ENCODE measurements around the gene CCNF.
"Not testable (repeated sequence)": the region's sequence is repeated elsewhere in the genome, so short reads cannot be mapped to it uniquely, and the experiment has no call there.

The CCNF gene

DNA sequence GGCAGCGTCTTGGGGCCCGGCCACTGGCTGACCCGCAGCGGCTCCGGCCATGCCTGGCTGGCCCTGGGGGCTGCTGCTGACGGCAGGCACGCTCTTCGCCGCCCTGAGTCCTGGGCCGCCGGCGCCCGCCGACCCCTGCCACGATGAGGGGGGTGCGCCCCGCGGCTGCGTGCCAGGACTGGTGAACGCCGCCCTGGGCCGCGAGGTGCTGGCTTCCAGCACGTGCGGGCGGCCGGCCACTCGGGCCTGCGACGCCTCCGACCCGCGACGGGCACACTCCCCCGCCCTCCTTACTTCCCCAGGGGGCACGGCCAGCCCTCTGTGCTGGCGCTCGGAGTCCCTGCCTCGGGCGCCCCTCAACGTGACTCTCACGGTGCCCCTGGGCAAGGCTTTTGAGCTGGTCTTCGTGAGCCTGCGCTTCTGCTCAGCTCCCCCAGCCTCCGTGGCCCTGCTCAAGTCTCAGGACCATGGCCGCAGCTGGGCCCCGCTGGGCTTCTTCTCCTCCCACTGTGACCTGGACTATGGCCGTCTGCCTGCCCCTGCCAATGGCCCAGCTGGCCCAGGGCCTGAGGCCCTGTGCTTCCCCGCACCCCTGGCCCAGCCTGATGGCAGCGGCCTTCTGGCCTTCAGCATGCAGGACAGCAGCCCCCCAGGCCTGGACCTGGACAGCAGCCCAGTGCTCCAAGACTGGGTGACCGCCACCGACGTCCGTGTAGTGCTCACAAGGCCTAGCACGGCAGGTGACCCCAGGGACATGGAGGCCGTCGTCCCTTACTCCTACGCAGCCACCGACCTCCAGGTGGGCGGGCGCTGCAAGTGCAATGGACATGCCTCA is 42.6 kb downstream of the CCNF start:
- DNase-seq (ENCODE audit: low read depth in 2 of 2) = no peak

DNA sequence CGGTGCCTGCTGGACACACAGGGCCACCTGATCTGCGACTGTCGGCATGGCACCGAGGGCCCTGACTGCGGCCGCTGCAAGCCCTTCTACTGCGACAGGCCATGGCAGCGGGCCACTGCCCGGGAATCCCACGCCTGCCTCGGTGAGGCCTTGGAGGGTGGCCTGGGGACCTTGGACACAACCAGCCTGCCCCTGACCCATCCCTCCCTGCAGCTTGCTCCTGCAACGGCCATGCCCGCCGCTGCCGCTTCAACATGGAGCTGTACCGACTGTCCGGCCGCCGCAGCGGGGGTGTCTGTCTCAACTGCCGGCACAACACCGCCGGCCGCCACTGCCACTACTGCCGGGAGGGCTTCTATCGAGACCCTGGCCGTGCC is 43.2 kb downstream of the CCNF start:
- DNase-seq (ENCODE audit: low read depth in 2 of 2) = no peak

DNA sequence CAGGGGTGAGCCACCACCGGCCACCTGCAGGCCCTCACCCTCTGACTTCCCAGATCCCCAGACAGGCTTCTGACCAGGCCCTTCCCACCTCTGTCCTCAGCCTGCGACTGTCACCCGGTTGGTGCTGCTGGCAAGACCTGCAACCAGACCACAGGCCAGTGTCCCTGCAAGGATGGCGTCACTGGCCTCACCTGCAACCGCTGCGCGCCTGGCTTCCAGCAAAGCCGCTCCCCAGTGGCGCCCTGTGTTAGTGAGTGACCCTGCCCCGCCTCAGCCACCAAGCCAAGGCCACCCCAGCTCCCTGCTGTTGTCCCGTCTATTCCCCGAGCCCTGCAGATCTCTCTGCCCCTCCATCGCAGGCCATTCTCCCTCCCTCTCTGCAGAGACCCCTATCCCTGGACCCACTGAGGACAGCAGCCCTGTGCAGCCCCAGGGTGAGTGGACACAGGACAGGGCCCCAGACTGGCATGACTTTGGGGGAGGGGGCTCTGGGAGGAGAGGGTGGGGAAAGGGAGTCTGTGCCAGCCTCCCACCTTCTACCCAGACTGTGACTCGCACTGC is 43.7 kb downstream of the CCNF start:
- no peak for DNase-seq (ENCODE audit: low read depth in 2 of 2)

DNA sequence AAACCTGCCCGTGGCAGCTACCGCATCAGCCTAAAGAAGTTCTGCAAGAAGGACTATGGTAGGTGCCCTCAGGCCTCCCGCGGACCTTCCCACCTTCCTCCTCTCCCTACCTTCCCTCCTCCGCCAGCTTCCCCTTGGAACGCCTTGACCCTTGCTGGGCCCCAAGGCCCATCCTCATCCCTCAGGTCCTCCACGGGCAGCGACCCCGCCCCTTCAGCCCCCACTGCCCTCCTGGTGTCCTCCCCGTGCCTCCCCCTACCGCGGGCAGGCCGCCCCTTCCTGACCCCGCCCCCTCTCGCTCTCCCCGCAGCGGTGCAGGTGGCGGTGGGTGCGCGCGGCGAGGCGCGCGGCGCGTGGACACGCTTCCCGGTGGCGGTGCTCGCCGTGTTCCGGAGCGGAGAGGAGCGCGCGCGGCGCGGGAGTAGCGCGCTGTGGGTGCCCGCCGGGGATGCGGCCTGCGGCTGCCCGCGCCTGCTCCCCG is 44.2 kb downstream of the CCNF start:
- no peak for DNase-seq (ENCODE audit: low read depth in 2 of 2)

DNA sequence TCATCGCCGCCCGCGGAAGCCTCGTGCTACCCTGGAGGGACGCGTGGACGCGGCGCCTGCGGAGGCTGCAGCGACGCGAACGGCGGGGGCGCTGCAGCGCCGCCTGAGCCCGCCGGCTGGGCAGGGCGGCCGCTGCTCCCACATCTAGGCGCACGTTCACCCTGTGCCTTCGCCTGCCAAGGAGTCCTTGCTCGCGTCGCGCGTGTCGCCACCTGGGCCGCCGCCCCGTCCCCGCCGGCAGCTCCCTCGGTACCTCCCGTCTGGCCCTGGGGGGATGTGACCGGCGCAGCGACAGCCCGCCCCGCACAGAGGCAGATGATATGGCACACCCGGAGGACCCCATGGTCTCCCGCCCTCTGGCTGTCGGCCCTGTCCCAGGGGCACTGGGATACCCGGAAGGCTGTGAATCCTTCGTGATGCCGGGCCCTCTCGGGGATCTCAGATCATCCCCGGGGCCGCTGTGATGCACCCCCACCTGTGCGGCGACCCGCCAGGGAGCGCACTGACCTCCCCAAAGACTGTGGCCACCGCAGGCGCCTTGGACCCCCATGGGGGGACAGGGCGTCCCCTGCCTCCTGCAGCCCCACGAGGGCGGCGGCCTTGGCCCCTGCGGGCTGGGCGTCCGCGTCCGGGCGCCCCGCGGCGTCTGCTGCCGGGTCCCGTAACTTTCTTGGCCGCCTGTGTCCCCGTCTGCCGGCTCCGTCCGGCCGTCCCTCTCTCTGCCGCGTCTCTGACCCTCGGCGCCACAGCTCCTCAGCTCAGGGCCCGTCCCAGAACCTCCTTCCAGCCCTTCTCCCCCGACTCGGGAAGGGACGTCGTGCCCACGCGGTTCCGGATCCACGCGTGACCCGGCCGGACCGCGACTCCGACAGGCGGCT is 45.0 kb downstream of the CCNF start:
- no peak for DNase-seq (ENCODE audit: low read depth in 2 of 2)

DNA sequence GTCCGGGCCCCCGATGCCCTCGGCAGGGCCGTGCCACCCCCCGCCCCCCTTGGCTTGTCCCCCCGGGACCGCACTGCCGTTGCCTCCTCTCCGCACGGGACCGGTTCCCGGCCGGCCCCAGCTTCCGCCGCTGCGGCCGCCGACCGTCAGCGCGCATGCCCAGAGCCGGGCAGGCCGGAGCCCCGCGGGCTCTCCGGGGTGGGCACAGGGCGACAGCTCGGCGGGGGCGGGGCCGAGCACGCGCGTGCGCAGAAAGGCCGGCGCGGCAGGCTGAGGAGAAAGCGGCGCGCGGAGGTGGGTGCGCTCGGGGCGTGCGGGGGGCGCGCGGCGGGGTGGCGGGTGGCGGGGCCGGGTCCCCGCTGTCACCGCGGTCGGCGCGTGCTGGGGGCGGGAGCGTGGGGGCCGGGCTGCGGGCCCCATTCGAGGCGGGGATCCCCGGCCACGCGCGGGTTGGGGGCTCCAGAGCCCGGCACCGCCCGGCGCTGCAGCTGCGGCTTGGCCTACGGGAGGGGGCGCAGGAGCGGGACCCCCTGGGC is 45.7 kb downstream of the CCNF start, which contains the start of gene TBC1D24:
TBC1D24 (plus strand) TSS at position 251 of the 536 bp plus-strand sequence. CDS start 21,022 bp downstream, outside the sequence.
- peak; percentile 81 to 85 for DNase-seq (ENCODE audit: low read depth in 2 of 2)

DNA sequence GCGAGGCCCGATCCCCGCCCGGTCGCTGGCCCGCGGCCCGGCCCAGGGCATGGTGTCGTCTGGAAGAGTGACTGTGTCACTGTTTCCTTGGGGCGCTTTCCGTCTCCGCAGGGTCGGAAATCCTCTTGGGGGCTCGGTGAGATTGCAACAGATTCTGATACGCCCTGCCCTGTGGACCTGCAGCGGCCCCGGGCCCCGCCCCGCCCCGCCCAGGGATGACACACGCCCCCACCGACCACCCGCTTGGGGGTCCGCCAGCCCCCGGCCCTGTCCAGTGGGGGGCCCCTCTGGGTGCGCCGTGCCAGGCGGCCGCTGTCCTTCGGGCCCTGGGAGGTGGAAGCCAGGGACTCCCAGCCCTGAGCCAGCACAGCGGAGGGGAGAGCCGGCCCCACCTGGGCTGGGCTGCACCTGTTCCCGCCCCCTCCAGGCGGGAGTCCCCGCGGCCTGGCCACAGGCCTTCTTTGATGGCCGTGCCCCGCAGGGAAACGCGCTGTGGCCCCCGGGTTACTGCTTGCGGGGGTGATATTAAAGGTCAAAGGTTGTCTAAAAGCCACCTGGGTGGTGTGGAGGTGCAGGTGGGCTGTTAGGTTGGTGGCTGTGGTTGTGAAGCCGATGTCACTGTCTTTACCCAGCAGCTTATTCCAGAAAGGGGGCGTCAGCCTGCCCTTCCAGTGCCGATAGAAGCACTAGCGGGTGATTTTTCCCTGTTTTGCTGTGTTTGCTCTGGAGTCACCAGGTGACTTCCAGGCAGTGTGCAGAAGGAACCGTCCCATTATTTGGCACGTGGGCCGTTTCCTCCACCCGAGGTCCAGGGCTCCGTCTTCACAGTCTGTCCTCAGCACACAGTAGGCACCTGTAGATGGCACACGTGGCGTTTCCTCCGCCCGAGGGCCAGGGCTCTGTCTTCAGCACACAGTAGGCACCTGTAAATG is 46.4 kb downstream of the CCNF start:
- DNase-seq (ENCODE audit: low read depth in 2 of 2) = no peak

DNA sequence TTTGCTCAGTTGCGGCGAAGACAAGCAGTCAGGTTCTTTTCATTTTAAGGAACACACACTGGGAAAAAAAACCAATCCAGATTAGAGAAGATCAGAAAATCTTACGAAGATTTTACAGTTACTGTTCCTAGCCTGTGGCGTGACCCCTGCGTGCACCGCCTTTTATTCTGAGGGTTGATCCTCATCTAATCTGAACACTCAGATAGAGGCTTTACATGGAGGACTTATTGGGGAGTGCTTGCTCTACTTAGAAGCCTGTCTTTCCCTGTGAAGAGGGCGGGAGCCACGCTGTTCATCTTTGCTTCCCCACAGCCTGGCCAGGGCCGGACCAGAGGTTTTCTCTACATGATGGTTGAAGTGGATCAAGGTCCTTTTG is 47.1 kb downstream of the CCNF start:
- DNase-seq (ENCODE audit: low read depth in 2 of 2) = no peak

DNA sequence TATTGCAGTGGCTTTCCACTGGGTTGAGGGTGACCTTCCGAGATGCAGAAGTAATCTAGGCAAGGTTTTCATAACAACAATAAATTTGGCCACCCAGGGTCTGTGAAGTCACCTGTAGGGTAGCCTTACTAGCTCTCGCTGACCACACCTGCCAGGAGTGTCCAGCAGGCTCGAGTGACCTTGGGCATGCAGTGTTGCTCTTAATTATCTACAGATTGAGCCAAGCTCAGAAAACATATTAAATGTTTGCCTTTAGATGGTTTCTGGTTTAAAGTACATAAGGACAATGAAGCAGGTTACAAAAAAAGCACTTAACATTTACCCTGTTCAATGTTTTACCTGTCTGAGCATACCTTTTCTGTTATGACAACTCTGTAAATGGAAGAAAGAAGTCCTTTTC is 47.5 kb downstream of the CCNF start:
- DNase-seq (ENCODE audit: low read depth in 2 of 2) = no peak

DNA sequence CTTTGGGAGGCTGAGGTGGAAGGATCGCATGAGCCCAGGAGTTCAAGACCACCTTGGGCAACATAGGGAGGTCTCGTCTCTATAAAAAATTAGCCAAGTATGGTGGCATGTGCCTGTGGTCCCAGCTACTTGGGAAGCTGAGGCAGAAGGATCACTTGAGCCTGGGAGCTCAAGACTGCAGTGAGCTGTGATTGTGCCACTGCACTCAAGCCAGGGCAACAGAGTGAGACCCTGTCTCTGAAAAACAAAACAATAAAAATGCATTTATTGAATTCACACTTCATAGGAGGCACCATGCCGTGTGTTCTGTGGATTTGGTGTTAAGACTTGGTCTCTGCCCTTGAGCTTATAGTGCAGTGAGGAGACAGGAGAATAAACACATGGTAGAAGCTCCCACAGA is 48.1 kb downstream of the CCNF start:
- no peak for DNase-seq (ENCODE audit: low read depth in 2 of 2)

DNA sequence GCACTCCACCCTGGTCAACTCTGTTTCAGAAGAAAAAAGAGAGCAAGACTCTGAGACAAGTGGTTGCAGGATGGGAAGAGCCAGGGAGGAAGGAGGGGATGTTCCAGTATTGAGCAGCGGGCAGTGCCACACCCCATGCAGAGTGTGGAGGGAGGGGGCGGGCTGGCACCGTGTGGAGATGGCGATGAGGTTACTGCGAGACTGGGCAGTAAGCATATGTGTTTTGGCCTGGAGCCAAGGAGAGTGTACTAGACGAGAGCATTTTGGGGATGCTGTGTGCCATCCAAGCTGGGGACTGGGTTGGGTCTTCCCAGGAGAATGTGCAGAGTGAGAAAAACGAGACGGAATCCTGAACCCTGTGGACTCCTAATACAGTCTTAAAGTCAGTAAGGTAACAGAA is 49.0 kb downstream of the CCNF start:
- no peak for DNase-seq (ENCODE audit: low read depth in 2 of 2)

DNA sequence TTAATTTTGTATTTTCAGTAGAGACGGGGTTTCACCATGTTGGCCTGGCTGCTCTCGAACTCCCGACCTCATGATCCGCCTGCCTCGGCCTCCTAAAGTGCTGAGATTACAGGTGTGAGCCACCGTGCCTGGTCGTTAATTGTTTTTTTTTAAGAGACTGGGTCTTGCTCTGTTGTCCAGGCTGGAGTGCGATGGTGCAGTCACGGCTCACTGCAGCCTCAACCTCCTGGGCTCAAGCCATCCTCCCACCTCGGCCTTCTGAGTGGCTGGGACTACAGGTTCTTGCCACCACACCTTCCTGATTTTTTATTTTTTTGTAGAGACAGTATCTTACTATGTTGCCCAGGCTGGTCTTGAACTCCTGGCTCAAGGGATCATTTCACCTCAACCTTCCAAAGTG is 50.7 kb downstream of the CCNF start:
- DNase-seq (ENCODE audit: low read depth in 2 of 2) = not testable (repeated sequence)

DNA sequence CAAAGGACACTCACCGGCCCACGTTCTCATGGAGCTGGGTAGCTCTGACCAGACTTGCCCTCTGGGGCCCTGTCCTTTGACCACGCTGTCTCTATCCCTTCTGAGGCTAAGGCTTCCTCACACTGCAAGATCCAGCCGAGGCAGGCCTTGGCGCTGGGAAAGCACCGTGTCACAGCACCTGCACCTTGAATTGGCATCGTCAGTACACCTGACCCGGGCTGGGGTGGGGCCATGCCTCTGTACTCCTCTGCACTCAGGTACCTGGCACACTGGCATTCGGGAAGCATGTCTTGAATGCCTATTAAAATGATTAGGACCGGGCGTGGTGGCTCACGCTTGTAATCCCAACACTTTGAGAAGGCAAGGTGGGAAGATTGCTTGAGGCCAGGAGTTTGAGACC is 51.7 kb downstream of the CCNF start:
- DNase-seq (ENCODE audit: low read depth in 2 of 2) = no peak

DNA sequence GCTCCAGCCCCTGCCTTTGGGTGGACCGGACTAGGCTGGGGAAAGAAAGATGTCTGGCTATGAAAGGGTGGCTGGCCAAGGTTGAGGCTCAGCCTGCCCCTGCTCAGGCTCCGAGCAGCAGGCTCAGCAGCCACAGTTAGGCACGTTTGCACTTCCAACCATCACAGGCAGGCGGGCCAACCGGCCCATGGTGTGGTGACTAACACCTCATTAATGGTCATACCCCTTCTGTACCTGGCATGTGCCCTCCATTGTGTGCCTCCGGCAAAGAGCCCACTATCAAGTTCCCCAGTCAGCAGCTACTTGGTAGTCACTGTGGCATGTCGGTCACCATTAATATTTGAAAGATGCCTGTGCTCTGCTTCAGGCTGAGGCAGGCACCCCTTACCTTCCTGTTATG is 52.4 kb downstream of the CCNF start:
- DNase-seq (ENCODE audit: low read depth in 2 of 2) = no peak

DNA sequence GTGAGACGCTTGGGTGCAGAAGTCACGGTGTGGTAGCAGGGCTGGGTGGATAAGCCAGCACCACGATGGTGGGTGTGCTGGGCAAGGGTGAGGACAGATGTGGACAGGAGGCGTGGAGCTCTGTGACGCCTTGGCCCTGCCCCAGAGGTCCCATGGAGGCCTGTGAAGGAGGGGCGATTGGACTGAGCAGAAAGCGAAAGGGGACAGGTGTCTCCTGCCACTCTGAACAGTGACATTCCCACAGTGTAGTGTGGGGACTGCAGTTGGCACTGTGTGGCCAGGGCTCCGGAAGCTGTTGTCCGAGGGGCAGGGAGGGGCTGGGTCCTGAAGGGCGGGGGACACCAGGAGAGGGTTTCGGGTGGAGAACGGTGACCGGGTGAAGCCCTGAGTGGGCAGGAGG is 53.0 kb downstream of the CCNF start:
- DNase-seq (ENCODE audit: low read depth in 2 of 2) = no peak

DNA sequence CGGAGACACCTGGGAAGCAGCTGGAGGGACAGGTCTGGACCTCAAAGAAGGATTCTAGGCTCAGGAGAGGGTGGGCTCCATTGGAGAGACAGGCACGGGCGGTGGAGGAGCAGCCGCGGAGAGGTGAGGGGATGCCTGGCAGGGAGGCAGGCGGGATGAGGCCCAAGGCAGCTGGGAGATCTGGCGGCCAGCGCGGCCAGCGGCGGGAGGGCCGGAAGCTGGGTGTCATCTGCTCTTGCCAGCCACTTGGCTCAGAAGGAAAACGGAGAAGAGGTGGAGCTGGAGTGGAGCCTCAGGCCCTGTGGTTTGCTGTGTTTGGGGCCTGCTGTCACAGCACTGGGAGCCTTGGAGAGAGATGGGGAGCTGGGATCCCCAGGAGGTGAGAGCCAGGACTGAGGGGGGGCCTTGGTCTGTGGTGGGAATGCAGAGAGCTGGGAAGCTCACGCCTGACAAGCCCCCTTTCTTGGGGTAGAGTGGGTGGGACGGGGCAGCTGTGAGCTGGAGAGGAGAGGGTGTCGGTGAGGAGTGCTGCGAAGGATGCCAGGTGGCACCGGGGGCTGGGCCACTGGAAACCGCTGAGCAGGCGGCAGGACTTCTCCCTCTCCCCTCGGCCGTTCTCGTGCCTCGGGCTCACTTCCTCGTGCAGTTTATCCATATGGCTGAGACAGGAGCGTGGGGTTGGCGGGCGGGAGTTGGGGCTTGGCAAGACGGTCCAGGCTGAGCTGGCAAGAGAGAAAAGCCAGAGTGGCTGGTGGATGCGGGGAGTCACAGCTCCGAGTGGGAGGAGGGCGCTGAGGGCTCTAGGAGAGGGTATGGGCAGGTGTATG is 53.7 kb downstream of the CCNF start:
- DNase-seq (ENCODE audit: low read depth in 2 of 2) = no peak

DNA sequence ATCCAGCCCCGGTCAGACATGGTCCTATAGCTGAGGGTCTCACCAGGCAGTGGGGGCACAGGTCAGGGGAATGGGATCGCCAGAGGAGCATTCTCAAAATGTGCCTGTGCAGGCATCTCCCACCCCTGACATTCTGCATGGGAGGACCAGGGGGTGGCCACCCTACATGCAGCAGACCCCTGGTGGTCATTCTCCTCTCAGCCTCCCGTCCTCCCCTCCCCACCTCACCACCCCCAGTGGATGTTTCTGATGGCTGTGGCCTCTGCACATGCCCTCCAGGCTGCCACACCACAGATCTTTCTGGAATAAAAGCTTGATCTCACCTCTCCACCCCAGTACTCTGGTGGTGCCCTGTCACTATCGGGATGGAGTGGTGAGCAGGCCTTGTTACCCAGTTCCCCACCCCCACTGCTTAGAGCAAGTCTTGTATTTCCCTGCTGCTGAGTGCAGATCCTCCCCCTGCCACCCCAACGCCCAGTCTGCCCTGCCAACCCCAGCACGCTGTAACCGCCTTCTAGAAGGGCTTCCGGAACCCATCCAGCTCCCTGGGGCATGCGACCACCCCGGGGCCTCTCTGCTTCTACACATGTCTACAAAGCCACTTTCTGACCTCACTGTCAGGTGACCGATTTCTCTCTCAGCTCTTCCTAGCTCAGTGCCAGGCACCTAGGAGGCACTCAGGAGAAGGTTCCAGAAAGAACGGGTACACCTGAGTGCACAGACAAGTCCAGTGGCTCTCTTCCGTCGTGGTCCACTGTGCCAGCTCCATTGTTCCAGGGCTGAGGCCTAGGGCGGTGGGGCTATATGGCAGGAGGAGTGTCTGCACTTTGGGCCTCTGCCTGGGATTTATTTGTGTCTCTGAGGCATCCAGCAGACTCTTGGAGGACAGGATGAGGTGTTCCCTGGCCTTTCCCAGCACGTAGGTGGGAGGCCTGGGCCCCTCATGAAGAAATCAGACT is 55.0 kb downstream of the CCNF start:
- DNase-seq (ENCODE audit: low read depth in 2 of 2) = no peak

DNA sequence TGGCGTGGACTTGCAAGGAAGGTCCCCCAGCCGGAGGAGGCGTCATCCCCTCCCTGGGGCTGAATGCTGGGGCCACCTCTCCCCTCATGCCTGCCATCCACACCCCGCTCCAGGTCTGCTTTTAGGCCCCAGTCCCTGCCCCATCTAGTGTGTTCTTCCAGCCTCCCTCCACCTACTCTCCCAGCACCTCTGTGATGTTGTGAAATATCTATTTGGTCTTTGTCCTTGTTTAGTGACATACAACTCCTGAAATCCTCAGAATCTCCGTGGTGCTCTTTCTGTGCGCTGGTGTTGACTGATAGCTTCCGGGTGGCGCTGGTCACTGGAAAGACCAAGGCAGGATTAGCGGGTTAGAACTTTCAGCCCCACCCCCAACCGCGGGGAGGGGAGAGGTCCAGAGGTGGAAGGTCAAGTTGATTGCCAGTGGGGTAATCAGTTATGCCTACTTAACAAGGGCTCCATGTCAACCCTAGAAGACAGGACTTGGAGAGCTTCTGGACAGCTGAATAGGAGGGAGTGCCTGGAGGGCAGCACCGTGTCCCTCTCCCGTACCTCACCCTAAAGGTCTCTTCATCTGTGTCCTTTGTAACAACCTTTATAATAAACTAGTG is 55.8 kb downstream of the CCNF start:
- no peak for DNase-seq (ENCODE audit: low read depth in 2 of 2)

All from stimulated activated CD8-positive, alpha-beta memory T cell treated with anti-CD3 and anti-CD28 coated beads, Interleukin-2, amount 100 ng/mL, for 48 hours (primary cell).